Spleen (tissue), 7 donors: ENCODE measurements around the gene CD82.

ENCODE experiments used
- POLR2A ChIP-seq, 3 donors: fragments of 450-650 bp; IDR thresholded peaks; one replicate each; pipeline ENCODE4 v1.5.1; 2017; ENCODE audit warnings: antibody characterized with exemption in 3 of 3, mild to moderate bottlenecking in 1 of 3
- POLR2AphosphoS5 ChIP-seq, 3 donors: sonication (generic); formaldehyde crosslinking; IDR thresholded peaks; one replicate each; pipeline ENCODE4 v1.5.1; 2017; ENCODE audit warnings: antibody characterized with exemption in 3 of 3
- TF ChIP-seq, protein P1 (sequence below), 11 experiments: fragments of 200-600 bp in 7 of 11; fragments of 450-650 bp in 4 of 11; sonication (generic) in 4 of 11; IDR thresholded peaks in 8 of 11; conservative IDR thresholded peaks in 3 of 11; 1 replicate in 7 of 11; 2 replicates in 4 of 11; pipeline versions ENCODE4 v1.4.0 to v1.8.0; 2016 to 2021; ENCODE audit warnings: antibody characterized with exemption in 11 of 11, inconsistent platforms in 4 of 11, mild to moderate bottlenecking in 1 of 11
- donor health status: DM: no; HTN: no; CAD: no; lungs with moderate emphysema.
- donor health status: DM: no; HTN: no; CAD: no.
- donor health status: DM: no; HTN: no; CAD: no.

DNA sequence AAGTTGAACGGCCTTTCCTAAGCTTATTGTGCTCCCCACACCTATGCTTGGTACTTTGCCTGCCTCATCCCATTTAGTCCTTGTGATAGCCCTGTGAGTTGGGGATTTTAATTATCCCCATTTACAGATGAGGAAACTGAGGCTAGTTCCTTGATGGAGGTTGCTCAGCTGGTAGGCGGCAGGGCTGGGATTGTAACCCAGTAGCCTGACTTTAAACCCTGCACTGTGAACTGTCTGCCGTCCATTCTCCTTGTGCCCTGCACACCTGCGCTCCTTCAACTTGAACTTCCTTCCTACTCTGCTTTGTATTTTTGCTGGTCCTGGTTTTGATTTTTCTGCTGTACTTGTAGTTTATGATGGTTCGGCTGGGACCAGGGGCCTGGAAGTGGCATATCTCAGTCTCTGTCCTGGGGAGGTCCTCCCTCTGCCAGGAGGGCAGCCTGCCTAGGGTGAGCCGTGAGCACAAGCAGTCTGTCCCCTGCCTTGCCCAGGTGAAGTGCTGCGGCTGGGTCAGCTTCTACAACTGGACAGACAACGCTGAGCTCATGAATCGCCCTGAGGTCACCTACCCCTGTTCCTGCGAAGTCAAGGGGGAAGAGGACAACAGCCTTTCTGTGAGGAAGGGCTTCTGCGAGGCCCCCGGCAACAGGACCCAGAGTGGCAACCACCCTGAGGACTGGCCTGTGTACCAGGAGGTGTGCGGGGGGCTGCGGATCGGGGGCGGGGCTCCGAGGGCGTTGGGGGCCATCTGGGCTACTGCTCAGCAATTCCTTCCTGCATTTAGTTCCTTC, 52.4 kb downstream of the CD82 start:
- TF ChIP-seq, protein P1, sequence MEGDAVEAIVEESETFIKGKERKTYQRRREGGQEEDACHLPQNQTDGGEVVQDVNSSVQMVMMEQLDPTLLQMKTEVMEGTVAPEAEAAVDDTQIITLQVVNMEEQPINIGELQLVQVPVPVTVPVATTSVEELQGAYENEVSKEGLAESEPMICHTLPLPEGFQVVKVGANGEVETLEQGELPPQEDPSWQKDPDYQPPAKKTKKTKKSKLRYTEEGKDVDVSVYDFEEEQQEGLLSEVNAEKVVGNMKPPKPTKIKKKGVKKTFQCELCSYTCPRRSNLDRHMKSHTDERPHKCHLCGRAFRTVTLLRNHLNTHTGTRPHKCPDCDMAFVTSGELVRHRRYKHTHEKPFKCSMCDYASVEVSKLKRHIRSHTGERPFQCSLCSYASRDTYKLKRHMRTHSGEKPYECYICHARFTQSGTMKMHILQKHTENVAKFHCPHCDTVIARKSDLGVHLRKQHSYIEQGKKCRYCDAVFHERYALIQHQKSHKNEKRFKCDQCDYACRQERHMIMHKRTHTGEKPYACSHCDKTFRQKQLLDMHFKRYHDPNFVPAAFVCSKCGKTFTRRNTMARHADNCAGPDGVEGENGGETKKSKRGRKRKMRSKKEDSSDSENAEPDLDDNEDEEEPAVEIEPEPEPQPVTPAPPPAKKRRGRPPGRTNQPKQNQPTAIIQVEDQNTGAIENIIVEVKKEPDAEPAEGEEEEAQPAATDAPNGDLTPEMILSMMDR (IDR thresholded peaks at IDR 0.05 in 8 of 11, conservative IDR thresholded peaks at IDR 0.05 in 3 of 11): no peak
- no peak for TF ChIP-seq POLR2A (IDR thresholded peaks at IDR 0.05)
- TF ChIP-seq POLR2AphosphoS5 (IDR thresholded peaks at IDR 0.05): no peak
